HG03103 (cell line): ENCODE measurements around the gene KDELR3.
"Not testable (repeated sequence)": the region's sequence is repeated elsewhere in the genome, so short reads cannot be mapped to it uniquely, and the experiment has no call there.

Experiments
- ATAC-seq: cut with Tn5 transposase; IDR thresholded peaks from one replicate; pipeline ENCODE4 v1.9.1; 2021; ENCODE audit warnings: low read depth; ENCODE audit not compliant: unreplicated experiment

KDELR3 gene

DNA sequence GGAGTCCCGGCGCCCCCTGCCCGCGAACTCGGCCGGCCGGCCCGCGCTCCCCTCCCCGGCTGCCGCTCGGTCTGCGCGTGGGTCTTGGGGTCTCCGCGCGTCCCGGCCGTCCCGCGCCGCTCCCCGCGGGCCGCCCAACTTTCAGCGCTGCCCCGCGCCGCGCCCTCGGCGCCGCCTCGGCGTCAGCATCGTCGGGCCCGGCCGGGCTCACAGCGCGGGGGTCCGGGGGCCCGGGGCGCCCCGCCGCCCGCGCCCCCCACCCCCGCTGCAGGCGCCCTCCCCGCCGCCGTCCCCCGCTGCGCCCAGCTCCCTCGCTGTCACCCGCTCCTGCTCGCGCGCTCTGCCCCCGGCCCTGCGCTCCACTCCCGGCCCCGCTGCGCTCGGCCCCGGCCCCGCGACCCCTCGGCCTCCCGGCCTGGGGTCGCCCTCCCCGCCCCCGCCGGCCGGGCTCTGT is 12.8 kb upstream of the KDELR3 start, which contains the start of gene KCNJ4:
TSS of gene KCNJ4 (minus strand) at position 124 of the 454 bp plus-strand sequence. CDS start 27,067 bp downstream, outside the sequence.
- no peak for ATAC-seq

DNA sequence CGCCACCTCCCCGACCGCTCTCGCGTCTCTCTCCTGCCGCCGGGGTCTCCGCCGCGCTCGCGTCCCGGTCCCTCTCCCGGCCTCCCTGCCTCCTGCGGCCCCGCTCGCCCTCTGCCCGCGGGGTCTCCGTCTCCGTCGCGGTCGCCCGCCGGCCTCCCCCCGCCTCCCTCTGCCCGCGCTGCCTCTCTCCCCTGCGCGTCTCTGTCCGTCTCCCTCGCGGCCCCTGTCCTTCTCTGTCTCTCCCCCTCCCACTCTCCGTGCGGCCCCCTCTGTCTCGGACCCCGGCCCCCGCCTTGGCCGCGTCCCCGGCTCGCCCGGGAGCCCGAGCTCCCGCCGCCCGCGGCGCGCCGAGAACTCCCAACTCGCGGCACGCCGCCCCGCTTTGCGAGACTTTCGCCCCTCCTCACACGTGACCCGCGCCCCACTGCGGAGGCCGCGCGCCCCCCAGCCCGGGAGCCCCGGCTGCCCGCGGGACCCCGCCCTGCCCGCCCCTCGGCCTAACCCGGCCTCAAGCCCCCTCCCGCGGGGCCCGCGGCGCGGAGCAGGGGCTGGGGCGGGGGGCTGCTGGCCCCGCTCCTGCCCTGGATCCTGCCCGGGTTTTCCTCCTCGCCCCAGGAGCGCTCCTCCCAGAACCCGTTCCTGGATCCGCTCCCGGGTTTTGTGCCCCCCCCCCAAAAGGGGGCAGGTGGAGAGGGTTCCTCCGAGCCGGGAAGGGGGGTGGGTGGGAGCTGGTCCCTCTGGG is 12.2 kb upstream of the KDELR3 start:
- no peak for ATAC-seq

DNA sequence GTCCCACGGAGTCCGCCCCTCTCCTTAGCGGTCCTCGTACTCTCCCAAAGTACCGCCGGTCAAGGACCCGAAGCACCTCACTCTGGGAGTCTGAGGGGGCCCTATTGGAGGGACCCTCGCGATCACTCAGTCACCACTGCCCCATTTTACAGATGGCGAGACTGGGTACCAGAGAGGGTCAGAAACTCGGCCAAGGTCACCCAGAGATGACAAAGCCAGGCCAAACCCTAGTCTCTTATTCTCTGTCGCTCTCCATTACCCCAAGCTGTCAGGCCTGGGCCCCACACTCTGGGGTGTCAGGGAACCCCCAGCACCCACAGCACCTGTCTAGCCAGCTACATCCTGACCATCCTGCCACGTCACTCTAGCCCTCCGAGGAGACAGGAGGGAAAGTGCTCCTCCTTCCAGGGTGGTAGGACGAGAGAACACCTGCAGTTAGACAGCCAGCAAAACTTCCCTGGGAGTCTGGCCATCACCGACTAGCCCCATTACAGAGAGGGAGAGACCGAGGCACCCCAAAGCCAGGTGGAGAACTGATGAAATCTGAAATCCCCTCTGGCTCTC is 11.5 kb upstream of the KDELR3 start:
- ATAC-seq = no peak

DNA sequence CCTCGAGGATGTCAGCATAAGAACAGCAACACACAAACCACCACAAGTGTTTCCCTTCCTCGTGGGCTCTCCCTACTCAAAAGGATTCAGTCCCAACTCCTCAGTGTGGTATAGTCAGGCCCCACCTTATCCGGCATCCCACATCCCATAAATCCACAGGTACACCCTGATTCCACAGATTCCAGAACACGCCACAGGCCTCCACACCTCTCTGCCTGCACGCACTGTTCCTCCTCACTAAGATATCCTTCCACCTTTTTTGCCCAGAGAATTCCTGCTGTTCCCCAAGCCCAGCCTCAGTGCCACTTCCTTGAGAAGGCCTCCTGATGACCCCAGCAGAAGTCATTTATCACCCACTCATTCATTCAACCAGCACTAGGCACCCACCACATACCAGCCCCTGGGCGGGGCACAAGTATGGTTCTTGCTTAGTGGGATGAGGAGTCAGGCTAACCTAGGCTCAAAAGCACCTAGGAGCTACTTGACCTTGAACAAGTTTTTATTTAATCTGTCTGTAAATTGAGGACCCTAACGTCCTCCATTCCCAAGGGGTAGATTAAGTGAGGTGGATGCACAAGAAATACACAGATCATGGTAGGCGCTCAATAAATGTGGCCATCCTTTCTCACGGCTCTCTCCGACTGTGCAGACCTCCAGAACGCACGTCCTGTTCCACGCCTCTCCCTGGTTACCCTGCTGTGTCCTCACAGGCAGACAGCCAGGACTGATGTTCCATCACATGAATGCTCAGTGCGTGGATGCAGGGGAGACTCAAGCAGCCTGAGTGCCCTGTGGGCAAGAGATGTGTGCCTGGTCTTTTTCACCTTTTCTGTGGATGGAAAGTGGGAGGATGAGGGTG is 10.8 kb upstream of the KDELR3 start:
- no peak for ATAC-seq

DNA sequence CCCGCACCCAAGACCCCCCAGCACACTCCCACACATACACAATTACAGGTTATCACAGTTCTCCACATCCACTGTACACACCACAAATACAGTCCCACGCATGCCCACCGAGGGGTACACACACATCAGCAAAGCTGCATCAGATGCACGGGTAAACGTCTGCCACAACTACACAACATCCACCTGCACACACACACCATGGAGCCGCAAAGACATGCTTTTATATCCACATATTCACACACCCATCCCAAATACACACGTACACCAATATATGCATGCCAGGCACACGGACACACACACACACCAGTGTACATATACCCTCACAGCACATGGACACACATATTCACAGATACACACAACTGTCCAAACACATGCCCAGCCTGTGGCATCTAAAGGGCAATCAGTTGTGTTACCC is 7.5 kb upstream of the KDELR3 start:
- no peak for ATAC-seq

DNA sequence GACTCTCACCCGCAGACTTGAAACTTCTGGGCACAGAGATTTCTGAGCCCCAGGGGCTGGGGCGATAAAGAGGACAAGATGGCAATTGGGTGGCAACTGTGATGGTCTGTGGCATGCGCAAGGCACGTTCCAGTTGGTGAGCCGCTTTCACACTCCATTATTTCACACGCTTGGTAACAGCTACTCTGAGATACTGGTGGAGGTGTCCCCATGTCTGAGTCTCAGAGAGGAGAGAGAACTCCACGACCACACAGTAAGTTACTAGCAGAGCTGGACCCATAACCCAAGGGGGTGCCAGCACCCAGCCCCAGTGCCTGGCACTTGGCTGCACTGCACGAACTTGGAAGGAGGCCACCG is 6.9 kb upstream of the KDELR3 start:
- no peak for ATAC-seq

DNA sequence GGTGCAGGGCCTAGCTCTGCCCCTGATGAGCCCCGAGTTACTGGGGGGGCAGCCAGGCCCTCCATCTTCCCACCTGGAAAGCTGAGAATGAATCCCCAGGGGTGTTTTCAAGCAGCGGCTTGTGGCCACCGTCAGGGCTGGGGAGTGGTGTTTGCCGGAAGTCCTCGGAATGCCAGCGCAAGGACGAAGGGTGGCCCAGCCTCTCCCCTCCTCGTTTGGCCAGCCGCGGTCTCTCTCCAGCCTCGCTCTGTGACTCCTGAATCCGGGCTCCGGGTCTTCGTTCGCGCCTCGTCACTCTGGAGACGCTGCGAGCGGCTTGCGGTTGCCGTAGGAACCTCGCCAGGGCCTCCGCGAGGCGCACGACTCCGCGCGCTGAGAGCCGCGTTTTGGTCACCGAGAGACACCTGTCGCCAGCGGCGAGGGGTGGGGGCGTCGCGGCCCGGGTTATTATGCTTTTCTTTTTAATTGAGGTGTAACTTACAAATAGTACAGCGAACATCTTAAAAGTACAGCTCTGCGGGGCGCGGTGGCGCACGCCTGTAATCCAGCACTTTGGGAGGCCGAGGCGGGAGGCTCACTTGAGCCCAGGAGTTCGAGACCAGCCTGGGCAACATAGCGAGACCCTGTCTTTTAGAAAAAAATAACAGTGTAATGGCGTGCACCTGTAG is 6.3 kb upstream of the KDELR3 start:
- ATAC-seq = no peak

DNA sequence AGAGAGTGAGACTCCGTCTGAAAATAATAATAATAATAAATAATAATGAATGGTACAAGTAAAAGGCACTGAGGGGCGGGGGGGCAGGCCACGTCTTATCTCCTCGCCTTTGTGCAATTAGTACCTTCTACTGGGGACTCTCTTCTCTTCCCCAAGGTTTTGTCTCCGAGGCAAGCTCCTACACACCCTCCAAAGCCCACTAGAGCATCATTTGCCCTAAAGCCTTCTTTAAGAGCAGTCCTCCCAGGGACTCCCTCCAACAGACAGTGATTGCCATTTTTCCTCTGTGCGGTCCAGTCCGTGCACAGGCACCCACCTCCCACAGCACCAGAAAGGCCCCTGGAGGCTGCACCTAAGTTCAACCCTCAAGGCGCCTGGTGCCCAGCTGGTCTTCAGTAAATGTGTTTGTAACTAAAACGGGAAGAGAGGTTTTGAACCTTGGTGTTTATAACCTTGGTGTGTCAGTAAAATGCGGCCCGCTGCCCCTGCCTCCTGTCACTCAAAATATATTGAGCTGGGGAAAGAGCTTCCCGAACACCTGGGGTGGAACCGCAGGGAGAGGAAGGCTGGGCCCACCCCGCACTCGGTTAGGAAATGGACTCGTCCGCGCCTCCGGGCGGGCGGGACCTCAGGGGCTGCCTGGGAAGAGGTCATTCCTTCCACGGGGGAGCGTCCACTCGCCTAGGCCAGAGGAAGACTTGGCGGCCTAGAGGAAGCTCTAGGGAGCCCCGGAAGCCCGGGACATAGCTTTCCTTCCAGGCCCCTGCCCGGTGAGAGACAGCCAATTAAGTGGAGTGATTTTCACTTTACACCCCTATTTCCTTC is 4.7 kb upstream of the KDELR3 start:
- ATAC-seq = no peak

DNA sequence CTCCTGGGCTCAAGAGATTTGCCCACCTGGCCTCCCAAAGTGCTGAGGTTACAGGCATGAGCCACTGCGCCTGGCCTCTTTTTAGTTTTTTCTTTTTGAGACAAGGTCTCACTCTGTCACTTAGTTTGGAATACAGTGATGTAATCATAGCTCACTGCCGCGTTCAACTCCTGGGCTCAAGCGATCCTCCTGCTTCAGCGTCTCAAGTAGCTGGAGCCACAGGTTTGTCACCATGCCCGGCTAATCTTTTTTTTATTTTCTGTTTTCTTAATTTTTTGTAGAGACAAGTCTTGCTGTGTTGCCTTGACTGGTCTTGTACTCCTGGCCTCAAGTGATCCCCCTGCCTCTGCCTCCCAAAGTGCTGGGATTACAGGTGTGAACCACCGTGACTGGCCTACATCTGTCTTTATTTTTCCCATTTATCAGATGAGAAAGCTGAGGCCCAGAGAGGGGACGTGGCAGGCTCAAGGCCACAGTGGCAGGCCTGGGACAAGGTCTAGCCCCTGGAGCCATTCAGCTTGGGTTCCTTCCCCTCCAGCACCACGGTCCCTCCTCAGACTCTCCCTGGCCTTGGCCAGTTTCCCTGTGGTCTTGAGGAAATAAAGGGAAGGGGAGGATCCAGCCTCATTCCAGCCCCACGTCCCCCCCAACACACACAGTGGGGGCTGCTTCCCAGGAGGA is 2.8 kb upstream of the KDELR3 start:
- ATAC-seq = no peak

DNA sequence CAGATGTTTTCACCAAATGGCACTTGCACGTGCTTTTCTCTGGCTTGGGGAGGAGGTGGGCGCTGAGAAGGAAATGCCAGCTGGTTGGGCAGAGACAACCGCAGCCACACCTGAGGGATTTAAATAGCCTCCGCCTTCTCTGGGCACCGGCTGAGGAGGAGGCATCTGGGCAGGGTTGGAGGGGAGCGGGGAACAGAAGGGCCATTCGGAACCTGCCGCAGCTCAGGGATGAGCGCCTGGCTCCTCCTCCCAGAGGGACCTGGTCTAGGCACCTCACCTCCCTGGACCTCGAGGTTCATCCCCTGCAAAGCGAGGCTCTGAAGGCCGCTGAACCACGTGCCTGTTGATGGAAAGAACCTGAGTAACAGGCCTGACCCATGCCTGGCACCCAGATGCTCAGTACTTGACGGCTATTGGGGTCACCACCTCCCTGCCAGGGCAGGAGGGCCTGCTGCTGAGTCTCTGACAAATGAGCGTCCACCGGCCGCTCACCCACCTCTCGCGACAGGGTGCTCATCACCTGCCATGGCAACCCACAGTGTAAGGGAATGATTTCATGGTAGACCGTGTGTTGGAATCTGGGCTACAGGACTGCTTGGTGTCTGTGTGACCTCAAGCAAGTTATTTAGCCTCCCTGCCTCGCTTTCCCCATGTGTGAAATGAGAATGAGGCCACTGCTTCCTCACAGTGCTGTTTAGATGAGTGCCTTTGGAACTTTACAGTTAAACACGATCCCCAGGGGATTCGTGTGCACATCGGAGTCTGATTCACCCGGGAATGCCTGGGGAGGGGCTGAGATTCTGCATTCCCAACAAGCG is 2.0 kb upstream of the KDELR3 start:
- no peak for ATAC-seq

DNA sequence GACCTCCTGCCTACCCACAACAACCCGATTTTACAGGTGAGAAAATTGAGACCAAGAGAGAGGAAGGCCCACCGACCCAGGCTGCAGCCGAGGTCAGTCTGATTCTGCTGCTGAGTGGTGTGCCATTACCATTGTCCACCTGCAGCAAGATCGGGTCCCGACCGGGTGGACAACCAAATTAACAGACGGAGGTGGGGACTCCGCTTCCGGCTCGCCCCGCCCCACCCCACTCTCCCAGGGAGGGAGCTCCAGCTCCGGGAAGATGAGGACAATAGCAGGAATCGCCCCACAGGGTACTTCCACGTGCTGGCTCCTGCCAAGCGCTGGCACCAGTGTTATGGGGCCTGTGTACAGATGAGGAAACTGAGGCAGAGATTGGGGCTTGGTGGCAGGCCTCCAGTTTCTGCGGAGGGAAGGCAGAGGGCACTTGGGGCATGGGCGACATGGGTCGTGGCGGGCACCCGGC is 425 bp upstream of the KDELR3 start:
- ATAC-seq = no peak

DNA sequence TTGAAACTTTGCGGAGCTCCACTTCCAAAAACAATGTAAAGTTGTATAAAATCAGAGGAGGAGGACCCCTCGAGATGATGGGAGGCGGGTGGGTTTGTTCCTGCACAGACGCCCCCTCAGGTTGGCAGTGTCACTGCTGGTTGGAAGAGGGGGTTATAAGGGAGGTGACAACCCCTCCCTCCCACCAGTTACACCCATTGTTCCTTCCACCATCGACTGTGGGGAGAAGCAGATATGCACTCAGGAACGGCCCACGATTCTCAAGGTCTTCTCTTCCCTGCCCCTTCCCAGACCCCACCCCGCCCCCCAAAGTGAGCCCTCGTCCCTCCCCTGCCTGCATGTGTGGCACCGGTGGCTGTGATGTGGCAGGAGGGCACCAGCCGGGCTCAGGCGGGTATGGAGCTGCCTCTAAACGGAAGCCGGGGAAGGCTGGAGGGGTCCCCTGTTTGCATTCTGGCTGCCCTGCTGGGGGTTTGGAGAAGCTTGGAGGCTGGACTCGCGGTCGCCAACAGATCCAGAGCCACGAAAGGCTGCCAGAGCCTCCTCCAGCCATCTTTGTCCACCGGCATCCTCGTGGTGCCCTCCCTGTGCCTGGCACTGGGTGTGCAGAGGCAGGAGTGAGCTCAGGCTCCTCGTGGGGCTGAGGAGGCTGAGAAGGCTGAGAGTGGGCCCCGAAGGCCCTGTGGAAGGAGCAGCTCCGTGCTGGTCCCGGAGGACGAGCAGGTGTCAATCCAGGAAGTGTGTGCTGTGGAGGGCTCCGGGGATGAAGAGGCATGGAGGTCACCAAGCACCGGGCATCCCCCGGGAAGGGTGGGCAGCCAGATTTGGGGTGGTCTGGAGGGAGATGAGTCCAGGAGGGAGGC is 778 bp downstream of the KDELR3 start:
- no peak for ATAC-seq

DNA sequence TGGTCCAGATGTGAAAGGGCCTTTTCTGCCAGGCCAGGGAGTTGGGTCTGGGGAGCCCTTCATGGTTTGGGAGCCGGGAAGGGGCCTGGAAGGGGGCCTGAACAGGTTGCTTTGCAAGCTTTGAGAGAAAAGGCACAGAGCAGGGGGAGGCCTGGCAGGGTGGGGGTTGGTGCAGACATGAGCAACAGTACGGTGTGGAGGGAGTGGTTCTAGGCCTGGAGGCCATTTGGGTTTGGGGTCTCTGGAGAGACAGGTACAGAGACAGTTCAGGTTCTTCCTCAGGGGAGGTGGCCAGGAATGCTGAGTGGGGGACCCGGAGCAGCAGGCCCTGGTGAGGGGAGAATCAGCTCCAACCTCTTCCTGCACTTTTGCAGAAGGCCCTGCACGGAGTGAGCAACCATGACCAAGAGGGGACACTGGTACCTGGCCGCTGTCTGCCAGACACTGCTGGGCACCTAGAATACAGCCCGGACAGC is 1.4 kb downstream of the KDELR3 start:
- no peak for ATAC-seq

DNA sequence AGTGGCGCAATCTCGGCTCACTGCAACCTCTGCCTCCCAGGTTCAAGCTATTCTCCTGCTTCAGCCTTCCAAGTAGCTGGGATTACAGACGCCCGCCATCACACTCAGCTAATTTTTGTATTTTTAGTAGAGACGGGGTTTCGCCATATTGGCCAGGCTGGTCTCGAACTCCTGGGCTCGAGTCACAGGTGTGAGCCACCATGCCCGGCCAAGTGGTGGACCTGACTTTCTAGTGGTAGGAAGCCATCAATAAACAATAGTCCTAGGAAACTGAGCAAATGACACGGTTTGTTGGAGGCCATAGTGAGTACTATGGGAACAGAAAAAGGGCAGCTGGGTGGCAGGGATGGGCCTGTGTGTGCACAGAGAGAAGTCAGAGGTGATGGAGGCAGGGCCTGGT is 2.3 kb downstream of the KDELR3 start:
- not testable (repeated sequence) for ATAC-seq

DNA sequence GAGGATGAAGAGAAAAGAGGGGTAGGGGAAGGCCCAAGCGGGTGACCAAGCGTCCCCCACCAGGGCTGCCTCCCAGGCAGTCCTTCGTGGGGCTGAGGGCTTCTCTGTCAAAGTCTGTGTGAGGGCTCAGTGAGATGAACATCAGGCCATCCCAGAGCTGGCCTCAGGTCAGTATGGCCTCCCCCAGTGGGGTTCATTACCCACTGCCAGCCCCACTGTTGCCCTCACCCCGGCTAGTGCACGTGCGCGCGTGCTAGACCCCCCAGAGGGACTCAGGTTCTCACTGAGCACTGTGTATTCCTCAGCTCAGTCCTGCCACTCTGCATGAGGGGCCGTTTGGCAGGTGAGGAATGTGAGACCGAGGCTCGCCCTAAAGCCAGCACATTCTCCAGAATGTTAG is 3.3 kb downstream of the KDELR3 start:
- no peak for ATAC-seq

DNA sequence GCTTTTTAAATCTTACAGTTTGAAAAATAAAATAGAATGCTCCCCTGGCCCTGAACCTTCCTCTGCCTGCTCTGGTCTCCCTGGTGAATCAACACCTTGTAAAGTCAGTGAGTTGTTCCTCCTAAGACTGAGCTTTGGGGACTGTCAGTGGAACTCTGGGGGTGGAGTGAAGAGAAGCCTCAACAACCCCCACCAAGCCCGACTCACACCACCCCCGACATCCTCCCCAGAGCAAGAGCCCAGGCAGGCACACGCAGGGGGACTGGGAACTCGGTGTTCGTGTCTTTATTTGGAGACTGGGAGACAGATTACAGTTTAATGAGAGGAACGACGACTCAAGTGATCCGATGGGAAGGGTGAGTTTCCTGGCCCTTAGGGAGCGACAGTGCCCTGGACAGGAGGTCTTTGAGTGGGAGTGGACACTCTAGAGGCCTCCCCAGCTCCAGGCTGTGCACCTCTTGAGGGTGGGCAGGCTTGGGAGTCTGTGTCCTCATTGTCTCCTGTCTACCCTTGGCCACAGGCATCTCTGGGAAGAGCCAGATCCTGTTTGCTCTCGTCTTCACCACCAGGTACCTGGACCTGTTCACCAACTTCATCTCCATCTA is 6.2 kb downstream of the KDELR3 start:
- ATAC-seq = no peak

DNA sequence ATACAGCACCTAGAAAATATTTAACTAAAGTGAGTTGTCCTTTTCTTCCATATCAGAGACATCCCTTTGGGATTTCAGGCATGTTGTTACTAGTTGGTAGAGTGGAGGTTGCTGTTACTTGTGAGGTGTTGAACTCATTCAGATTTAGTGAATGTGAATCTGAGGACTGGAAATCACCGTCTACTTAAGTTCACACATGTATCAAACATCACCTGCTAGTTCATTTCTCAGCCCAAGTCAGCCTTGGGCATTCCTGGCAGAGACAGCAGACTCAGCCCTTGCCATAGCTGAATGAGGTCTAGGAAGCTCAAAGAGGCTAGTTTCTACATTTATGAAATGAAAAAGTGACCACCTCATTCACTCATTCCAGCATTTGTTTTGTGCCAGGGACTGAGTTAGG is 9.7 kb downstream of the KDELR3 start:
- ATAC-seq = no peak
